ENCODE measurements around the gene RBM11.

DNA sequence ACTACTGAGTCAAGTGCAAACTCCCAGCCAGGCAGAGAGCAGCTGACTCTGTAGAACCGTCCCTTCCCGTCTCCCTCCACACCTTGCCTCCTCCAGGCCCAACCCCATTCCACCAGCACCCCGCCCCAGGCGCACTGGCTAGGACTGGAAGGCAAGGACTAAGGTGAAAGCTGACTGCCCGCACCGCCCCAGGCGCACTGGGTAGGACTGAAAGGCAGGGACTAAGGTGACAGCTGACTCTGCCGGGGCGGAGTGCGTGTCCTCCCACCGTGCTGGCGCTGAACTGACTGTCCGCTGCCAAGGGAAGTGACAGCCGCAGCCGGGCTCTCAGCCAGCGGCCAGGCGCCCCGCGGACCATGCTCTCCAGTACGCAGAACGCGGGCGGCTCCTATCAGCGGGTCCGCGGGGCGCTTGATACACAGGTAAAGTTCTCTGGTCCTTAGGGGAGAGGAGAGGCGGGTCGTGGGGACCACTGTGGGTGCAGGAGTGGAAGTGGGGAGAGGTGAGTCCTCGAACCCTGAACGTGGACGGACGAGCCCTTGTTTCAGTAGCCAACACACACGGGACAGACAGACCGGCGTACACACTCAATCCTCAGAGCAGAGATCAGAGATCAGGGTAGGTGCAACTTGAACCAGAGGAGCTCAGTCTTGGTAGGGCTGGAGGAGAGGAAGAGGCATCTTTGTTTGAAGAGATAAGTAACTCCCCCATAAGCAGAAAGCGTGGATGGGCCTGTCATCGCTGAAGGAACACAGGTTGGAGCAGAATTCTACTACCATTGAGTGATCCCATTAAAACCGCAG, 58.0 kb downstream of the RBM11 start:
- TF ChIP-seq, protein P1, sequence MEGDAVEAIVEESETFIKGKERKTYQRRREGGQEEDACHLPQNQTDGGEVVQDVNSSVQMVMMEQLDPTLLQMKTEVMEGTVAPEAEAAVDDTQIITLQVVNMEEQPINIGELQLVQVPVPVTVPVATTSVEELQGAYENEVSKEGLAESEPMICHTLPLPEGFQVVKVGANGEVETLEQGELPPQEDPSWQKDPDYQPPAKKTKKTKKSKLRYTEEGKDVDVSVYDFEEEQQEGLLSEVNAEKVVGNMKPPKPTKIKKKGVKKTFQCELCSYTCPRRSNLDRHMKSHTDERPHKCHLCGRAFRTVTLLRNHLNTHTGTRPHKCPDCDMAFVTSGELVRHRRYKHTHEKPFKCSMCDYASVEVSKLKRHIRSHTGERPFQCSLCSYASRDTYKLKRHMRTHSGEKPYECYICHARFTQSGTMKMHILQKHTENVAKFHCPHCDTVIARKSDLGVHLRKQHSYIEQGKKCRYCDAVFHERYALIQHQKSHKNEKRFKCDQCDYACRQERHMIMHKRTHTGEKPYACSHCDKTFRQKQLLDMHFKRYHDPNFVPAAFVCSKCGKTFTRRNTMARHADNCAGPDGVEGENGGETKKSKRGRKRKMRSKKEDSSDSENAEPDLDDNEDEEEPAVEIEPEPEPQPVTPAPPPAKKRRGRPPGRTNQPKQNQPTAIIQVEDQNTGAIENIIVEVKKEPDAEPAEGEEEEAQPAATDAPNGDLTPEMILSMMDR (IDR thresholded peaks at IDR 0.05; ENCODE audit: poor library complexity): no peak
- TF ChIP-seq EZH2 (IDR thresholded peaks at IDR 0.05; ENCODE audit: borderline replicate concordance) (no peak), EZH2phosphoT487 (IDR thresholded peaks at IDR 0.05; ENCODE audit: low read depth, severe bottlenecking, unreplicated experiment) (no peak)
